NCI-H345 treated with DMSO at 0.1 percent for 48 hours (cell line): ENCODE measurements around the gene BCL2.

Experiments
- DNase-seq: peaks from one replicate; lab custom pipeline; 2025; ENCODE audit not compliant: unreplicated experiment; lab: John Stamatoyannopoulos, UW

BCL2 gene

GRCh38 chr18:63098018-63098981 lies 221.3 kb downstream of the BCL2 start:
- DNase-seq: no peak

- DNase-seq: no peak
These were observed 222.4 kb downstream of the BCL2 start for GRCh38 chr18:63097178-63097577.

- DNase-seq: no peak
These were observed 223.2 kb downstream of the BCL2 start for GRCh38 chr18:63096327-63096874.

GRCh38 chr18:63095768-63096167 lies 223.8 kb downstream of the BCL2 start:
- DNase-seq: no peak

- no peak for DNase-seq
These were observed 227.8 kb downstream of the BCL2 start for GRCh38 chr18:63091671-63092364.

- DNase-seq: no peak
These were observed 229.2 kb downstream of the BCL2 start for GRCh38 chr18:63090334-63090733.

GRCh38 chr18:63089041-63089440 lies 230.5 kb downstream of the BCL2 start:
- DNase-seq: no peak

- DNase-seq: no peak
These were observed 231.3 kb downstream of the BCL2 start for GRCh38 chr18:63088262-63088661.

GRCh38 chr18:63087421-63088230 lies 231.9 kb downstream of the BCL2 start:
- DNase-seq: no peak

- DNase-seq: no peak
These were observed 234.0 kb downstream of the BCL2 start for GRCh38 chr18:63085611-63086010.

- DNase-seq: no peak
These were observed 235.3 kb downstream of the BCL2 start for GRCh38 chr18:63084219-63084618.

GRCh38 chr18:63083555-63083954 lies 236.0 kb downstream of the BCL2 start:
- no peak for DNase-seq

GRCh38 chr18:63083020-63083531 lies 236.5 kb downstream of the BCL2 start:
- no peak for DNase-seq

GRCh38 chr18:63082366-63083019 lies 237.1 kb downstream of the BCL2 start:
- DNase-seq: no peak

GRCh38 chr18:63079114-63079513 lies 240.5 kb downstream of the BCL2 start:
- no peak for DNase-seq

GRCh38 chr18:63078471-63078870 lies 241.1 kb downstream of the BCL2 start:
- no peak for DNase-seq

- peak; percentile 85 for DNase-seq
These were observed 244.6 kb downstream of the BCL2 start for GRCh38 chr18:63074981-63075404.

GRCh38 chr18:63073481-63073880 lies 246.1 kb downstream of the BCL2 start:
- no peak for DNase-seq
